HG02571 (cell line): ENCODE results near the gene KLK12.

Experiments used
- ATAC-seq: cut with Tn5 transposase; IDR thresholded peaks from one replicate; pipeline ENCODE4 v1.9.1; 2021; ENCODE audit warnings: mild to moderate bottlenecking, moderate library complexity; ENCODE audit not compliant: unreplicated experiment

The KLK12 gene

DNA sequence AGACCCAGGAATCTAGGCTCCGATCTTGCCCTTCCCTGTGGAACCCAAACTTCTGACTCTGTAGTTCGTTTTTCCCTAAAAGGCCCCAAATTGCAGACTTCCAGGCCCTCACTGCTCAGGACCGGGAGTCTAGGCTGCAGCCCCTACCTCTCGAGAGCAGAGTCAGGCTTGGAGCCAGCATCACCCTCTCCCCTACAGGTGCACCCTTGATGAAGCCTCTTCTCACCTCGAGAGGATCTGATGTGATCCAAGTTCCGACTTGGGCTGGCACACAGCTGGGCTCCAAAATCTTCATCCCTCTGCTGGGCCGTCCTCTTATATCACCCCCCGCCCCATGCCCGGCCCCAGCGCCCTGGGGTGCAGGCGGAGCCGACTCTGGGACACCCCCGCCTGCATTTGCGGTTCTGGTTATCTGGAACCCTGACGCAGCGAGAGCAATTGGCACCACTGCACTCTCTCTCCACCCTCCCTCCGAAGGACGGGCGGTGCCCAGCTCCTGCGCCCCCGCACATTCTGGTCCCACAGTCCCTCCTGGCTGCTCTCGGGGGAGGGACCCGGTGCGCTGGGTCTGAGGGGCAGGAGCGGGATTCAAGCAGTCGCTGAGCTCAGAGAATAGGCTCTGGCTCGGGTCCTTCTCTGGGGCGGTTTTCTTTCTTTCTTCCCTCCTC, 51.0 kb downstream of the KLK12 start, which contains the start of gene KLK7:
Gene KLK7, minus strand, starts transcription at position 293 of the 668 bp plus-strand sequence. CDS start 1,518 bp downstream, outside the sequence.
- no peak for ATAC-seq

DNA sequence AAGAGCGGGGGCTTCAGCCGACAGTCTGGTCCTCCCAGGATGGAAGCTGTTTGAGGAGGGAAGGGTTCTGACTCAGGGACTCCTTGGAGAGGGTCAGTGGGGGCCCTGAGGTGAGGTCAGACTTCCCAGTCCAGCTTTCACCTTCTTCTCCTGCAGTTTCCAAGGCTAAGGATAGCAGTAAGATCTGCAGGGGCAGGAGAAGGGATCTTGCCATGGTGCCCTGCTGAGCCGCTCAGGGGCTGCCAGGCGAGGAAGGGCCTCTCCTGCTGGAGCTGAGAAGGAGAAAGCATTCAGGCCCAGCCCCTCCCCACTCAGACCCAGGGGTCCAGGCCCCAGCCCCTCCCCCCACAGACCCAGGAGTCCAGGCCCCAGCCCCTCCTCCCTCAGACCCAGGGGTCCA, 52.6 kb downstream of the KLK12 start:
- no peak for ATAC-seq

DNA sequence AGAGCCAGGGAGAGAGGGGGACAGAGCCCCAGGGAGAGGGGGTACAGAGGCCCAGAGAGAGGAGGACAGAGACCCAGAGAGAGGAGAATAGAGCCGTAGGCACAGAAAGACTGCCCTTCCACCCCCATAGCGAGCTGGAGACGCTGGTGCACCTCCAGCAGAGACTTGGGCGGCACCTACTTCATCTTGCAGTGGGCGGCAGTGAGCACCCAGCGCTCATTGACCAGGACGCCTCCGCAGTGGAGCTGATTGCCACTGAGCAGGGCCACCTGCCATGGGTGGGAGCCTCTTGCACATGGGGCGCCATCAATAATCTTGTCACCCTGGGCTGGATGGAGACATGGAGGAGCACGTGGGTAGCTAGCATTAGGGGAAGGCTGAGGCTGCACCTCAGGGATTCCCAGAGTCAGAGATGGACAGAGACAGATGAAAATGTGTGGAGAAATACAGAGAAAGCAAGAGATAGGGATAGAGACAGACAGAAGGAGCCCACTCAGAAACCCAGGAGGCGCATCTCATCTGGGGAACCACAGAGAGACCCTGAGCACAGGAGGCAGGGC, 53.1 kb downstream of the KLK12 start:
- no peak for ATAC-seq

DNA sequence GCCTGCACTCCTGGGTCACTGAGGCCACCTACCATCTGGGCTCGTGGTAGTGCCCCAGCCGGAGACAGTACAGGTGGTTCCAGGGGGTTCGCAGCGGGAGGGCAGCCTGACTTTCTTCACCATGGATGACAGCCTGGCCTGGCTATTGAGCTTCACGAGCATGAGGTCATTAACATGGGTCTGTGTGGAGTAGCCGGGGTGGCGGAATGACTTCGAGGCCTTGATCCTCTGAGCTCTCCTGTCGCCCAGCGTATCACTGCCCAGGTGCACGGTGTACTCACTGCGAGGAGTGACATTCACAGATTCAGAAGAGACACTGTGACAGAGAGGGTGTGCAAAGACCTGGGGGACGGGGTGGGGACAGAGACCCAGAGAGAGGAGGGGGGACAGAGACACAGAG, 54.6 kb downstream of the KLK12 start:
- no peak for ATAC-seq

DNA sequence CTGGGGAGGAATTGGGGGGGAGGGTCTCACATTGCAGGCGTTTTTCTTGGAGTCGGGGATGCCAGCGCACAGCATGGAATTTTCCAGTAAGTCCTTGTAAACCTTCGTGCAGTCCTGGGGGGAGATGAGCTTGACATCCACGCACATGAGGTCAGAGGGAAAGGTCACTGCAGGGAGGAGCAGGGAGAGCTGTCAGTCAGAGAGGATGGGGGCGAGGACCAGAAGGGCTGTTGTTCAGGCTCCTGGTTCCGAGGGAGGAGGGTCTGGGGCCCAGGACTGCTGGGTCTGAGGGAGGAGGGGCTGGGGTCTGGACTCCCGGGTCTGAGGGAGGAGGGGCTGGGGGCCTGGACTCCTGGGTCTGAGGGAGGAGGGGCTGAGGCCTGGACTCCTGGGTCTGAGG, 55.0 kb downstream of the KLK12 start:
- no peak for ATAC-seq
